ENCODE measurements around the gene MAP7. TPM values are rescaled to one million over a fixed set of nuclear protein-coding genes. Genes with fewer than 3 reads are reported as not detected.

Gene MAP7
- total RNA-seq, 2 experiments from 2014 or later = not detected

DNA sequence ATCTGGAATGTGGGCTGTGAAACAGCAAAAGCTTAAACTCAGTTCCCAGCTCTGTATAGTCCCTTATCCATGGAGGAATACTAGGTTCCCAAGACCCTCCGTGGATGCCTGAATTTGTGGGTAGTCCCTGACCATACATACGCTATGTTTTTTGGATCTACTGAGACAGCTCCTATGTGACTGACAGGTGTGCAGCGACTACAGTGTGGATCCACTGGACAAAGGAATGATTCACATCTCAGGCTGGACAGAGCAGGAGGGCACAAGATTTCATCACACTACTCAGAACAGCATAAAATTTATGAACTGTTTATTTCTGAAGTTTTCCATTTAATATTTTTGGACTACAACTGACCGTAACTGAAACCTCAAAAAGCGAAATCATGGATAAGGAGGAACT lies 125.3 kb downstream of the MAP7 start:
- ChIA-PET POLR2A (interaction anchor here (0.5 kb wide), 1 partner anchor 9 kb away, joined by 4 read pairs; no protein-coding TSS in a partner anchor), CTCF (ENCODE audit: unreplicated experiment) (no interaction called here)
- H3K4me3 ChIP-seq (ENCODE audit: low read depth, low read length, poor library complexity, severe bottlenecking) = no peak overlapping the region
- DNase-seq (ENCODE audit: low spot score) = no peak
- TF ChIP-seq, protein P1, sequence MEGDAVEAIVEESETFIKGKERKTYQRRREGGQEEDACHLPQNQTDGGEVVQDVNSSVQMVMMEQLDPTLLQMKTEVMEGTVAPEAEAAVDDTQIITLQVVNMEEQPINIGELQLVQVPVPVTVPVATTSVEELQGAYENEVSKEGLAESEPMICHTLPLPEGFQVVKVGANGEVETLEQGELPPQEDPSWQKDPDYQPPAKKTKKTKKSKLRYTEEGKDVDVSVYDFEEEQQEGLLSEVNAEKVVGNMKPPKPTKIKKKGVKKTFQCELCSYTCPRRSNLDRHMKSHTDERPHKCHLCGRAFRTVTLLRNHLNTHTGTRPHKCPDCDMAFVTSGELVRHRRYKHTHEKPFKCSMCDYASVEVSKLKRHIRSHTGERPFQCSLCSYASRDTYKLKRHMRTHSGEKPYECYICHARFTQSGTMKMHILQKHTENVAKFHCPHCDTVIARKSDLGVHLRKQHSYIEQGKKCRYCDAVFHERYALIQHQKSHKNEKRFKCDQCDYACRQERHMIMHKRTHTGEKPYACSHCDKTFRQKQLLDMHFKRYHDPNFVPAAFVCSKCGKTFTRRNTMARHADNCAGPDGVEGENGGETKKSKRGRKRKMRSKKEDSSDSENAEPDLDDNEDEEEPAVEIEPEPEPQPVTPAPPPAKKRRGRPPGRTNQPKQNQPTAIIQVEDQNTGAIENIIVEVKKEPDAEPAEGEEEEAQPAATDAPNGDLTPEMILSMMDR (conservative IDR thresholded peaks at IDR 0.05; ENCODE audit: low read length) = no peak
- TF ChIP-seq EZH2phosphoT487 (IDR thresholded peaks at IDR 0.05; ENCODE audit: borderline replicate concordance, low read depth, low read length) = no peak
- H2AFZ ChIP-seq (ENCODE audit: low read length) = no peak overlapping the region
- H3K27ac ChIP-seq (ENCODE audit: low read depth, low read length, poor library complexity, severe bottlenecking) = no peak overlapping the region
- no peaks in the 10 kb centered on the region for H3K9me2 ChIP-seq (ENCODE audit: insufficient read depth, low read length)
- intact Hi-C loops (cut with micrococcal nuclease; ENCODE audit: unreplicated experiment) = no loop called here
- no peak overlapping the region for H3K4me2 ChIP-seq (ENCODE audit: low read length)
- no TSS peak for BruUV-seq (replicated peaks)
- H3K9me3 ChIP-seq (ENCODE audit: low read length) = no peaks in the 10 kb centered on the region
- no peaks in the 10 kb centered on the region for H3K79me2 ChIP-seq (ENCODE audit: insufficient read depth, low read depth, low read length)
- no peaks in the 10 kb centered on the region for H3K36me3 ChIP-seq (ENCODE audit: insufficient read depth, low read length)
- H3K4me1 ChIP-seq (ENCODE audit: insufficient read depth, low read length, poor library complexity, severe bottlenecking) = no peaks in the 10 kb centered on the region
- no peaks in the 10 kb centered on the region for H4K20me1 ChIP-seq (ENCODE audit: insufficient read depth, low read length)

DNA sequence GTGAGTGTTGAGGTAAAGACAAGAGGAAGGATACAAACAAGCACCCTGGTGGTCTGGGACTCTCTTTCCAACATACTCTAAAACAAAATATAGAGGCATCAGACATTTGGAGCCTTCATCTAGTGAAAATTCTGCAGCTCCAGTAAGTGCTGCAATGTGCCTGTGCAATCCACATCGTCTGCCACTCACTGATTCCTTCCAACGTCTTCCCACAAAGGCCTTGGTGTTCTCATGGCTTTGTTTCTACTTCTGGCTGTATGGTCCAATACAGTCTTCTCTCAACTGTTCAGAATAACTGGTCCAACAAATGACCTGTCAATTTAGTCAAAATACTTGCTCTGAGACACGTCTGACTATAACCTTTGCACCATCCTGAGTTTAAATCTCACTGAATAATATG lies 125.8 kb downstream of the MAP7 start:
- Histone ChIP-seq H3K36me3 (ENCODE audit: insufficient read depth, low read length) (no peaks in the 10 kb centered on the region), H3K4me3 (ENCODE audit: low read depth, low read length, poor library complexity, severe bottlenecking) (no peak overlapping the region), H3K27ac (ENCODE audit: low read depth, low read length, poor library complexity, severe bottlenecking) (no peak overlapping the region), H4K20me1 (ENCODE audit: insufficient read depth, low read length) (no peaks in the 10 kb centered on the region), H3K9me3 (ENCODE audit: low read length) (no peaks in the 10 kb centered on the region), H3K4me1 (ENCODE audit: insufficient read depth, low read length, poor library complexity, severe bottlenecking) (no peaks in the 10 kb centered on the region), H3K4me2 (ENCODE audit: low read length) (no peak overlapping the region), H3K79me2 (ENCODE audit: insufficient read depth, low read depth, low read length) (no peaks in the 10 kb centered on the region), H3K9me2 (ENCODE audit: insufficient read depth, low read length) (no peaks in the 10 kb centered on the region), H2AFZ (ENCODE audit: low read length) (no peak overlapping the region)
- intact Hi-C loops (cut with micrococcal nuclease; ENCODE audit: unreplicated experiment) = no loop called here
- BruUV-seq (replicated peaks) = no TSS peak
- TF ChIP-seq EZH2phosphoT487 (IDR thresholded peaks at IDR 0.05; ENCODE audit: borderline replicate concordance, low read depth, low read length) = no peak
- TF ChIP-seq, protein P1 (conservative IDR thresholded peaks at IDR 0.05; ENCODE audit: low read length) = no peak
- ChIA-PET POLR2A (interaction anchor here (0.5 kb wide), 1 partner anchor 9 kb away, joined by 4 read pairs; no protein-coding TSS in a partner anchor), CTCF (ENCODE audit: unreplicated experiment) (no interaction called here)
- DNase-seq (ENCODE audit: low spot score) = no peak

DNA sequence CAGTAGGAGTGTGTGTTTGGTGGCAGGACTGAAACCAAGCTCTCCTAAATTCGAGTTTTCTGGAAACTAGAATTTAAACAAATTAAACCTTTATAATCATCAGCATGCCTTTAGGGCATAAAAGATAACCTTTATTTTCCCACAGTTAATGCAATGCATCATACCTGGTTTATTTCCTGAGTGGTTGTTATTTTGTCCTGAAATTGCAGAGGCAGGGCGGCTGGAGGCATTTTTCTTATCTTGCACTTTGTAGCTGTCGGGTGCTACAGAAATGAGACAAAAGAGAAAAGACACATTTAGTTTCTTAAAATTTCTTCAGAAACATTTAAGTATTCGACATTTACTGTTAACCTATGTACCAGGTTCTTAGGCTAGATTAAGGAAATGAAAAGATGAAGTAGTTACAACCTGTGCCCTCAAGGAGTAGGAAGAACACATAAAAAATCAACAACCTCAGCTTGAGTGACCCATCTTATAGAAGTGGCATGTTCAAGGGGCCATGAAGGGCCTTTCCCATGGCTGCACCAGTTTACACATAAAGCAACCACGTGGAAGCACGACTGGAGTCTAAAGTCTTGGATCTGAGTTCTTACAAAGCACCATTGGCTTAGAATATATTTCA lies 128.6 kb downstream of the MAP7 start:
- Histone ChIP-seq H3K36me3 (ENCODE audit: insufficient read depth, low read length) (no peaks in the 10 kb centered on the region), H3K4me2 (ENCODE audit: low read length) (no peak overlapping the region), H3K4me3 (ENCODE audit: low read depth, low read length, poor library complexity, severe bottlenecking) (no peak overlapping the region), H3K4me1 (ENCODE audit: insufficient read depth, low read length, poor library complexity, severe bottlenecking) (no peaks in the 10 kb centered on the region), H3K9me2 (ENCODE audit: insufficient read depth, low read length) (no peaks in the 10 kb centered on the region), H4K20me1 (ENCODE audit: insufficient read depth, low read length) (no peaks in the 10 kb centered on the region), H3K9me3 (ENCODE audit: low read length) (no peaks in the 10 kb centered on the region), H2AFZ (ENCODE audit: low read length) (no peak overlapping the region), H3K27ac (ENCODE audit: low read depth, low read length, poor library complexity, severe bottlenecking) (no peak overlapping the region), H3K79me2 (ENCODE audit: insufficient read depth, low read depth, low read length) (no peaks in the 10 kb centered on the region)
- POLR2A ChIA-PET = interaction anchor here (0.5 kb wide), 1 partner anchor 374 kb away, joined by 3 read pairs; no protein-coding TSS in a partner anchor
- no TSS peak for BruUV-seq (replicated peaks)
- CTCF ChIA-PET (ENCODE audit: unreplicated experiment) = no interaction called here
- no peak for TF ChIP-seq EZH2phosphoT487 (IDR thresholded peaks at IDR 0.05; ENCODE audit: borderline replicate concordance, low read depth, low read length)
- TF ChIP-seq, protein P1 (conservative IDR thresholded peaks at IDR 0.05; ENCODE audit: low read length) = no peak
- DNase-seq (ENCODE audit: low spot score) = no peak
- intact Hi-C loops (cut with micrococcal nuclease; ENCODE audit: unreplicated experiment) = no loop called here
